Fibroblast of the conjunctiva (primary cell): ENCODE results near the gene ZNF860.
"Not testable (repeated sequence)": the region's sequence is repeated elsewhere in the genome, so short reads cannot be mapped to it uniquely, and the experiment has no call there.

Experiments used
- DNase-seq: peaks from one replicate; pipeline ENCODE4 v3.0.0-alpha.2; 2010; ENCODE audit warnings: low read depth

The ZNF860 gene

DNA sequence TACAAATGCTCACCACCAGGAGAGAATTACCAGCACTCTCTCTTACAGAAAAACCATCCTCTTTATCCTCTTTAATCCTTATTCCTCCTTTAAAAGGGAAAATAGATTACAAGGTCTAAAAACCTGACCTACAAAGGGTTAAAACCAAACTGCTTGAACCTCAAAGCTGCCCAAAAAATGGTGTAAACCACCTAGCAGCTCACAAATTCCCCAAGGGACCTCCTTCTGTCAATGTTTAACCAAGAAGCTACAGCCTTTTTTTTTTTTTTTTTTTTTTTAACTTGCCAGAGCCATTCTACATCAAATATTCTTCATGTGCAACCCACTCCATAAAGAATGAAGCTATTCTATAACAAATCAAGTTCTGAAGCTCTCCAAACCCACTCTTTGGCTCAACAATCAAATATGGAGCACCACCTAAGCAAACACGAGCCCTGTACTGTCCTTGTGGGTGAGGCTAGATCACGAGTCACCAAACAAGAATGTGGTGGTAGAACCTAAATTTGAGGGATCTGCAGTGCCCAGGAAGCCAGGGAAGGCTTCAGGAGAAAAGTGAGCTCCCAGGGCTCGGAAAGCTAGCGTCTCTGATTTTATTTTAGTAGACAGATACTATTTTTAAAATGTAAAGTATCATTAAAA is 20.6 kb upstream of the ZNF860 start:
- DNase-seq: no peak

DNA sequence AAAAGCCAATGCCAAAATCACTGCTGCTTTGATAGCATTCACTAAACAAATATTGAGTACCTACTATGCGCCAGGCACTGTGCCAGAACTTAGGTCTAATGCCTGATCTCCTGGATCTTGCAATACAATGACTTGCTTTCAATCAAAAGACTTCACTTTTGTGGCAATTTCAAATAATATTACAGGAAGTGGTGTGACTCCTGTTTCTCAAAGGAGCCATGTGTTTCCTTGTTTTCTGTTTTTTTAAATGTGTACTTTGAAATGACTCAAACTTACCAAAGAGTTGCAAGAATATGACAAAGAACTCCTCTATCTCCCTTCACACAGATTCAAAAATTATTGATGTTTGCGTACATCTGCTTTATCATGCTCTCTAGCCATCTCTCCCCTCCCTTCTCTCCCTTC is 18.7 kb upstream of the ZNF860 start:
- no peak for DNase-seq

DNA sequence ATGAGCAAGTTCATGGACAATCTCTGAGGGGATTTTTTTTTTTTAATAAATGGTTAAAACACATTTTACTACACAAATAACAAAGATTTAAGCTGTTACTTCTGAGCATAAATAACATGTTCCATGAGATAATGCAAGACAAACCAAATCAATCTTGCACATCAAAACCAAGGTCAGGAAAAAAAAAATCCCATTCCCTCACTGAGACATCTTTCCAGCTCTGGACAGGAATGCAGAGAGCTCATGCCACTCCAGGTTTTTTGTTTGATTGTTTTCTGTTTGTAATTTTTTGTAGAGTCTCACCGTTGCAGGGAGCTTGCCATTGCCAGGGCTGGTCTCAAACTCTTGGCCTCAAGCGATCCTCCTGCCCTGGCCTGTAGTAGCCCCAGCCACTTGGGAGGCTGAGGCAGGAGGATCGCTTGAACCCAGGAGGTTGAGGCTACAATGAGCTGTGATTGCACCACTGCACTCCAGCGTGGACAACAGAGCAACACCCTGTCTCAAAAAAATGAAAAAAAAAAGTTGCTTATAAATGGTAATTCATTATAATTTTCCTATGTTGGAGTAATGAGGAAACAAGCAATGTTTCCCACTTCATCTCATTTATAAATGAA is 14.5 kb upstream of the ZNF860 start:
- no peak for DNase-seq

DNA sequence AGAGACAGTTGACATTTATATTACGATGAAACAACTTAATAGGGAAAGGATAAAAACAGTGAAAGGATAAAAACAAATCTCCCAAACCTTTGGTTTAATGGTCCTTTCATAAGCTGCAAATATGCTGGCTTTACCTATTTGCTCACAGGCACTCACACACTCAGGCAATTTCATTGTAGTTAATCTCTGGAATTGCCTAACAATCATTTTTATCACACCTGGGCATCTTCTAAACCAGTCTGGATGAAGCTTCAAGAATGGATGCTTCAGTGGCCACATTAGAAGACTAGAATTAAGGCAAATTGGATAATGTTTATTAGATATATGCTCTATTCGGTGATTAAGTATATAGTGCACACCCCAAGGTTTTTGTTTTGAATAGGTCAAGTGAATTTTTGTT is 14.0 kb upstream of the ZNF860 start:
- no peak for DNase-seq

DNA sequence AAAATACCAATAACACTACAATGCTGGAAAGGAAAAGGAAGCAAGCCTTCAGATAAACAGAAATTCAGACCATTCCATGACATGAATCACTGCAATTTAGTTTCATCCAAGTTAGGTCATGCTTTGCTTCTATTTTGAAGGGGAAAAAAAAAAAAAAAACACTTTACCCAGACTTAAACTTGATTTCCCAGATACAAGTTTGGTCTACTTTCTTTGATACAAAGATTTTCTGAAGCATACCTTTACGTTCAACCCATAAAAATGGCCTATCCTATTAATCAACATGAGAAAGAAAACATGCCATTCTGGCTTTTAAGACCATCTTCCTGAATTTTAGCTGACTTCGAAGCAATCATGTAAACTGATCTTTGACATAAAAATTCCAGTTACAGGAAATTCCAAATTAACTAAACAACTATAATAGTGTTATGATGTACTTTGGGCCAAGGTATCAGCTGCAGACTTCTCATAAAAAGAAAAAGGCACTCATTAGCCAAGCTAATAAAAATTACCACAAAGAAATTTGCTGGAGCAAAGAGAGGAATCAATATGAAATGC is 13.1 kb upstream of the ZNF860 start:
- peak; percentile 49 for DNase-seq

DNA sequence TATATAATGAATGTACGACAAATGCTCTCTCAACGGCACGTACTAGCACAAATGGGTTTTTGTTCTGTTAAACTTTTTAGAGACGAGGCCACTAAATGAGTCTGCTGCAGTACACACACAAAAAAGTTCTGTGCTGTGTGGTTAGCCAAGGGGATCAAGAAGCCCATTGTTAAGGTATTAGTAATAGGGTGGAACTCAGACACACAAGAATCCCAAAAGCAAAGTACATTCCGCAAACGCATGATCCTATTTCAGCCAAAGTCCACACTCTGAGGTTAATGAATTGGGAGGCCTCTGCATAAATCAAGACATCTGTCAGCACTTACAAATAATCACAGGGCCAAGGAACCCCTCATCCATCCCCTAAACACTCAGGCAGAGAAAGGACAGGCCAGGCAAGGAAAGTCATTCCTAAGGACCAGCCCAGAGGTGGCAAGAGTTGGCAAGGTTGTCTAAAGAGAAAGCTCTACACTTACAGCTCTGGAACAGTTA is 12.6 kb upstream of the ZNF860 start:
- peak; percentile 89 for DNase-seq

DNA sequence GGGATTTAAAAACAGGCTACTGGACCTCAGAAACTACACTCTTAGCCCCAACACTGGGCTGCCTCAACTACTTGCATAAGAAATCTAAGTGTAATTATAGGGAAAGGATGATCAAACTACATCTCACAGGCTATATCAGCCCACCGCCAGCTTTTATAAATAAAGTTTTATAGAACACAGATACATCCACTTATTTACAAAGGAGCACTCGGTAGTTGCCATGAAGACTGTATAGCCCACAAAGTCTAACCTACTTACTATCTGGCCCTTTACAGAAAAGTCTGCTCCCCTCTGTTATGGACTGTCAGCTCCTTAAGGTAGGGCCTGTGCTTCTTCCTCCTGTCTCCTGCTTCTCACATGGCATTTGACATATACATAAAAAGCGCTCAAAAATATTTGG is 9.9 kb upstream of the ZNF860 start:
- DNase-seq: no peak

DNA sequence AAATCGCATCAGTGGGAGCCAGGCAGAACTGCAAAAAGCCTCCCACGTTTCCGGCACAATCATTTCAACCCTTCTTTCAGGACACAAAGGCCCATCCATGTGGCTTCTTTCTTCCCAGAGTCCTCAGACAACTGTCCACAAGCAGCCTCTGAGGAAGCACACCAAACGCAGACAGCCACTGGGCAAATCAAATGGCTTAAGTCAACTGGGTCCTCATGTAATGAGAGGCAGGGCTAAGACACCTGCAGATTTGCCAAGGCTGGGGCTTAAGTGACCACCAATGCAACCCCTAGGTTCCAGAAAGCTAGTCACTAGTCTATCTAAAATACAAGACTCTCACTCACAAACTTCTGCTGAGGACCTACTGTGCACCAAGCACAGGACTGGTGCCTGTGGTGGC is 8.5 kb upstream of the ZNF860 start:
- no peak for DNase-seq

DNA sequence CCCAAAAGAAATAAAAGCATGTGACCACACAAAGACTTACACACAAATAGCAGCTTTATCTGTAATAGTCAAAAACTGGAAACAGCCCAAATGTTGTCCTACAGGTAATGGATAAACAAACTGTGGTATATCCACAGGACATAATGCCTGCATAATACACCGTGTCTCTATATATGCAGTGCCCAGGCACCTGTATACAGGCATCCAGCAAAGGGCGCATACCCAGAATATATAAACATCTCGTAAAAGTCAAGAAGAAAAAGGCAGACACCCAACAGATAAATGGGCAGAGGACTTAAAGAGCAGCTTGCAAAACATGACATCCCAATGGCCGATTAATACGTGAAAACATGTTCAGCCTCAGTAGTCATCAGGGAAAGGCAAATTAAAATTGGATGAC is 7.7 kb upstream of the ZNF860 start:
- DNase-seq: no peak

DNA sequence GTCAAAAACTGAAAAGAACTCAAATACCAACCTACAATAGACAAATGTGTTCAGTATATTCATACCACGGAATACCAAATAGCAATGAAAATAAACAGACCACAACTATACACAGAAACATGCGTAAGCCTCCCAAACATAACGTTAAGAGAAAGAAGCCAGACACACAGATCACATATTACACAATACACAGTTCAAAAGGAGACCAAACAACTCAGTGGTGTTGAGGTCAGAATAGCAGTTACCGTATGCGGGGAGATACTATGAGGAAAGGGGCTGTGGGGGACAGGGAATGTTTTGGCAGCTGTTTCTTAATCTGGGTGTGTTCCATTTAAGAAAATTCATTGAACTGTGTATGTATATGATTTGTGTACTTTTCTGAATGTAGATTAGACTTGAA is 7.1 kb upstream of the ZNF860 start:
- peak; percentile 54 for DNase-seq

DNA sequence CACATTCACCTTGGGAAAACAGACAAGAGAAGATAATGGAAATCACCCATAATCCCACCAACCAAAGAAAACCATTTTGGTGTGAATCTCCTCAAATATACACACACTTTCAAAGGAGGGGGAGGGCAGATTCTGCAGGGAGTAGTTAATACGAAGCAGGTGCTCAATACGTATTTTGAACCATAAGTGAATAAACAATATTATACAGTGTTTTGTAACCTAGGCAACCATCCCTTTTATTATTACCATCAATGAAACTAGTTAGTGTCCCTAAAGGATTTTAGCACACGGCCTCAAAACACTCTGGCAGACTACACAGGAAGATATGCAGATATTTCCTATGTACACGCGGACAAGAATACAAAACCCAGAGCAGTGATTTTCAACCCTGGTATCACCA is 6.6 kb upstream of the ZNF860 start:
- no peak for DNase-seq

DNA sequence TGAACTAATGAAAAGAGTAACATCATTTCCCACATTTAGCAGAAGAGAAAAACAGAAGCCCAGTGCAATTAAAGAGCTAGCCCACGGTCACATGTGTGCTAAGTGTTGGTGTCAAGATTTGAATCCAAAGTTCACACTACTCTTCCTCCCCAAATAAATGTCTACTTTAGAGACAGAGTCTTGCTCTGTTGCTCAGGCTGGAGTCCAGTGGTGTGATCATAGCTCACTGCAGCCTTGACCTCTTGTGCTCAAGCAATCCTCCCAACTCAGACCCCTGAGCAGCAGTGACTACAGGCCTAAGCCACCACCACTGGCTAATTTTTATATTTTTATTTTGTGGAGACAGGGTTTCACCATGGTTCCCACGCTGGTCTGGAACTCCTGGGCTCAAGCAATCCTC is 5.2 kb upstream of the ZNF860 start:
- DNase-seq: no peak

DNA sequence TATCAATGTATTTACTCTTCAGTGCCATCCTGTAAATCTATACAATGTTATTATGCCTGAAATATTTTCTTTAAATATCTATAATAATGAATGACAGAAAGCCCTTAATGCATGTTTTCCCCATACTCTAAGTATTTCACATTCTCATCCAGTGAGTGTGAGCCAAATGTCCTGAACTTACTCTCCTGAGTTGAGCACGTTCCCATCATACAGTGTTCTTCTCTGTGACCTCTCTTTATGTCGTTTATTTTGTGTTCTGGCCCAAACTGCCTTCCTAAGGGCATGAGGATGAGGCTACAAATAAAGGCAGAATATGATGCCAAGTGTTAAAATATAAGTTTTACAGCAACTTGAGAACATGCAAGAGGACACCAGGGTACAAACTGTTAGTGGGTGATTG is 3.8 kb upstream of the ZNF860 start:
- no peak for DNase-seq

DNA sequence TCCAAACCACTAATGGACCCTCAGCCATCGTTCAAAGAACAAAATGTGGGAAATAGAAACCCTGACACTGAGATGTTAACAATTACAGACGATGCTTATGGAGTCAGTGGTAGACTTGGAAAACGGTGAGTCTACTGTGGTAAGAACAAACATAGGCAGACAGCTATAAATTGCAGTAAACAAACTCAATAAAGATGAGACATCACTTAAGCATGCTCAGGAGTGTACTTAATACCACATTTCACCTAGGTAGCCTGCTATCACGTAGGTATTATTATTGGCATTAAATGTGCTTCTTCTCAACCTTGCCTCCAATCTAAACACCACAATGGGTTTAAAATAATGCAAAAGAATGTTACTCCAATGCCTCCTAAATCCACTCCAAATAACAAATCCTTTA is 3.0 kb upstream of the ZNF860 start:
- no peak for DNase-seq

DNA sequence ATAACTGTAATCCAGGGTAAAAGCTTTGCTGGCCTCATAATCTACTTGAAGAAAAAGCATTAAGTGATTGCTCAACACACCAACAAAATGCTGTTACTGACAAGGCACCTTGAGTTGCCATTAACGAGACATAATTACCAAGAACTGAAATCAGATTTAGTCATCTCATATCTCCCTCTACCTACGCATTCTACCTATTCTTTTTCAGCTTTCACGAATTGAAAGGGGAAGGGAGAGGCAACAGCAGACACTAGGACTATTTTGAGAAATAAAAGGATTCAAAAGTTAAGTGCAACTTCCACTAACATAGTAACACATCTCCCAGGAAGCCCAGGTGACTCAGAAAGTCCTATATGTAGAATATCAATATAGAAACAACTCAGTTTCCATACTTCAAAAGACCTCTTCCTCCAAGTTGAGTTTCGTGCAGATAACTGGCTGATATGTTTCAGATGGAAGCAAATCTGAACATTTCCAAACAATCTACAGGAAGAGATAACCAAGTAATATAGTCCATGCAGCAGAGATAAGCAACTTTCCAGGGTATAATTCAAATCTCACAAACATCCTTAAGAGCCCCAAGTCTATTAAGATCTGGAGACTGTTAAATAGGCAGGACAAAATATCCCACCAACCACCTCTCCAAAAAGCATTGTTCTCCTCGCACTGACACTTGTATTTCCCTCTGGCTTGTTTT is 2.4 kb upstream of the ZNF860 start:
- no peak for DNase-seq

DNA sequence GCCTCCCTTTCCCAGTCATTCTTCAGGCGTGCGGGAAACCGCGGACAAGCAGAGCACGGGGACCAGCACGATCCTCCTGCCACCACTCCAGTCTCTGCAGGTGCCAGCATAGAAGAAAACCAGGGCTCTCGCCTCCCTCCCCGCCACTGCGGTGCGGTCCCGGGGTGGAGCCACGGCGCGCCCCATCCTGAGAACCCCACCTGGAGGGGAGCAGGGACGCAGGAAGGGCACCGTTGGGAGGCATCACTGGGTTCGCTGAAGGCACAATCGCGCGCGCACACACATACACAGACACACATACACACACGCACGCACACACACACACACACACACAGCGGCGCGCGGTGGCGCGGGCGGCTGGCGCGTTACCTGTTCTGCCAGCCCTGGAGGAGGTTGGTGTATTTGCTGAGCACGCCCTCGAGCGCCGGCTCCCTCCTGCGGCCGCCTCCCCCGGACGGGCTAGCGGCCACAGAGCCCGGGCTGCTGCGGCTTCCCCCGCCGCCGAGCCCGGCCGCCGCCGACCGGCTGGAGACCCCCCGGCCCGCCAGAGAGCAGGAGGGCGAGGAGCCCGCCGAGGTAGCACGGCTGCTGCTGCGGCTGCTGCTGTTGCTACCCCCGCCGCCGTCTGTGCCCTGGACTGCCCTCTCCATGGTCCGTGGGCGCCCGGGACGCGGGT is 882 bp upstream of the ZNF860 start:
- DNase-seq: no peak

DNA sequence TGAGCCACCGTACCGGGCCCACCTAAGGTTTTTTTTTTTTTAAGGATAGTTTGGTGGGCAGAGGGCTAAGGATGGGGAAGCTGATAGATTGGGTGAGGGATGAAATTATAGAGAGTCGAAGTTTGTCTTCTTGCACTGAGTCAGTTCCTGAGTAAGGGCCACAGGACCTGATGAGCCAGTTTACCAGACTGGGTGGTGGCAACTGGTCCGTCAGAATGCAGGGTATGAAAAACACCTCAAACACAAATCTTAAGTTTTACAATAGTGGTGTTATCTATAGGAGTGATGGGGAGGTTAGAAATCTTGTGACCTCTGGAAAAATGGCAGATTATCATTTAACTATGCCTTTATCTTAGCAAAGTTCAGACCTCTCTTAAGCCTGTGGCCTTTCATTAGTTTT is 2.8 kb downstream of the ZNF860 start:
- no peak for DNase-seq

DNA sequence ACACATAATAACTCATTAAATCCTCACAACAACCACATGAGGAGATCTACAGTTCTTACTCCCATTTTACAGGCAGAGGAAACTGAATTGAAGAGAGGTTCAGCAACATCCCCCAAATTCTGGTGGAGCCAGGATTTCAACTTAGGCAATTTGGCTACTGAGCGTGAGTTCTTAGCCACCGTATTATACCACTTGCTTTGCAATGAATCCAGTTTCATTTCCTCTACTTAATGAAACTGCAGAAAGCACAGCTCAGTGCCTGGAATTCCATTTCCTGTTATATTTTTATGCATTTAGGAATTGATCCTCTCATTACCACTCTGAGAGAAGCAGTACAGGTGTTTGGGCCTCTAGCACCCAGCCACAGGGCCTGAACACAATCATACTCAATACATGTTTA is 4.3 kb downstream of the ZNF860 start:
- no peak for DNase-seq

DNA sequence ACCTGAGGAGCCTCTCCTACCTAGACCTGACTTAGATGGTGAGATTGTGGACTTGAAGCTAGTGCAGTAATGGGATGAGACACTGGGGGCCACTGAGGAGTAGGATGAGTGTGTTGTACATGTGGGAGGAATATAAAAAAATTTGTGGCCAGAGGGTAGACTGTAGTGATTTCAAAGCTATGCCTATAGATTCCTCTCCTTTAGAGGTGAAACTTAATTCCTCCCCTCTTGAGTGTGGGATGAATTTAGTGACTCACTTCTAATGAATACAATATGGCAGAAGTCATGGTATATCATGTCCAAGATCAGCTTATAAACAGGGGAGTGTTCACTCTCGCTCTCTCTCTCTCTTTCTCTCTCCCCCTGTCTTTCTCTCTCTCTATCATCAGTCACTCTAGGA is 6.7 kb downstream of the ZNF860 start:
- no peak for DNase-seq

DNA sequence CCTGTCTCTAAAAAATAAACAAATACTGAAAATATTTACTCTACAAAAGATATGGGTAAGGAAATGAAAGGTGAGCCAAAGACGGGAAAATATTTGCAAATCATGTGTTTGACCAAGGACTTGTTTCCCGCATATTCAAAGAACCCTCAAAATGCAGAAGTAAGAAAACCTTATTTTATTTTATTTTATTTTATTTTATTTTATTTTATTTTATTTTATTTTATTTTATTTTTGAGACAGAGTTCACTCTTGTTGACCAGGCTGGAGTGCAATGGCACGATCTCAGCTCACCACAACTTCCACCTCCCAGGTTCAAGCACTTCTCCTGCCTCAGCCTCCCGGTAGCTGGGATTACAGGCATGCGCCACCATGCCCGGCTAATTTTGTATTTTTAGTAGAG is 11.4 kb downstream of the ZNF860 start:
- DNase-seq: not testable (repeated sequence)

DNA sequence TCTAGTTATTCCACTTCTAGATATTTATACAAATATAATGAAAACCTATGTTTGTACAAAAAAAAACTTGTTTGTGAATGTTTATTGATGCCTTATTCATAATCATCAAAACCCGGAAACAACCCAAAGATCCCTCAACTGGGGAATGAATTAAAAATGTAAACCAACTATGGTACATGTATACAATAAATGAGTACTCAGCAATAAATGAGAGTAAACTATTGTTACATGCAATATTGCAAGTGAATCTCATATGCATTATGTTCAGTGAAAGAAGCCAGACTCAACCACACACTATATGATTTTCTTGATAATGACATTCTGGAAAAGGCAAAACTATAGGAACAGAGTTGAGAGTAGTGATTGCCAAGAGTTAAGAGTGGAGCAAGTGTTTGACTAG is 12.3 kb downstream of the ZNF860 start:
- no peak for DNase-seq

DNA sequence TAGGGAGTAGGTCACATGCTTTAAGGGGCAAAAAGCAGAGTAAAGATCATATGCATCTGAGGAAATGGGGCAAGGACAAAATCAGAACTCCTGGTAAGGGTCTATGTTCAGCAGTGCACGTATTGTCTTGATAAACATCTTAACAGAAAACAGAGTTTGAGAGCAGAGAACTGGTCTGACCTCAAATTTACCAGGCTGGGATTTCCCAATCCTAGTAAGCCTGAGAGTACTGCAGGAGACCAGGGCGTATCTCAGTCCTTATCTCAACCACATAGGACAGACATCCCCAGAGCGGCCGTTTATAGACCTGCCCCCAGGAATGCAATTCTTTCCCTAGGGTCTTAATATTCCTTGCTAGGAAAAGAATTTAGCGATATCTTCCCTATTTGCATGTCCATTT is 13.5 kb downstream of the ZNF860 start:
- not testable (repeated sequence) for DNase-seq

DNA sequence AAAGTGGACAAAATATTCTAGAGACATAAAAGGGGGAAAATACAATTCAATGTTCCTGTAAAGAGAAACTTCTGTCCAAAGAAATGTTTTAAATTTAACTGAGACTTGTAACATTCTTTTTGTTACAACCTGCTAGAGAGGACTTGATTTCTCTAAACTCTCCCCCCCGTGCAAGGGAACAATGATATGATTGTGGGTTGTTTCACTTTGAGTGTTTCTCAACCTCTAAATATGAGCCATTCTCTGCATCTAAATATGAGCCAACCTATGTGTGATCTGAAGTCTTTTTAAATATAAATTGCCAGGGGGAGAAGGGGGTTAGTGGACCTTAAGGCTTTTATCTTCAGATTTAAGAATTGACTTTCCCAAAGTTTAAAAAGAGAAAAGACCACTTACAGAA is 14.6 kb downstream of the ZNF860 start:
- no peak for DNase-seq
